HUDEP-2 (cell line): Measurements from ENCODE around the gene ZFYVE19.
A peak's percentile ranks its signal among the peaks of the same experiment; 100 is the strongest.

Experiments
- DNase-seq, 76 experiments: peaks; one replicate each; lab custom pipeline; 2025; ENCODE audit not compliant: unreplicated experiment in 76 of 76; lab: John Stamatoyannopoulos, UW

Gene ZFYVE19

GRCh38 chr15:40775007-40775406 lies 31.9 kb upstream of the ZFYVE19 start:
- DNase-seq = peak in 1 of 76 experiments; percentile 9

GRCh38 chr15:40775740-40776536 lies 31.0 kb upstream of the ZFYVE19 start:
- DNase-seq = peak in 1 of 76 experiments; percentile 15

DNA sequence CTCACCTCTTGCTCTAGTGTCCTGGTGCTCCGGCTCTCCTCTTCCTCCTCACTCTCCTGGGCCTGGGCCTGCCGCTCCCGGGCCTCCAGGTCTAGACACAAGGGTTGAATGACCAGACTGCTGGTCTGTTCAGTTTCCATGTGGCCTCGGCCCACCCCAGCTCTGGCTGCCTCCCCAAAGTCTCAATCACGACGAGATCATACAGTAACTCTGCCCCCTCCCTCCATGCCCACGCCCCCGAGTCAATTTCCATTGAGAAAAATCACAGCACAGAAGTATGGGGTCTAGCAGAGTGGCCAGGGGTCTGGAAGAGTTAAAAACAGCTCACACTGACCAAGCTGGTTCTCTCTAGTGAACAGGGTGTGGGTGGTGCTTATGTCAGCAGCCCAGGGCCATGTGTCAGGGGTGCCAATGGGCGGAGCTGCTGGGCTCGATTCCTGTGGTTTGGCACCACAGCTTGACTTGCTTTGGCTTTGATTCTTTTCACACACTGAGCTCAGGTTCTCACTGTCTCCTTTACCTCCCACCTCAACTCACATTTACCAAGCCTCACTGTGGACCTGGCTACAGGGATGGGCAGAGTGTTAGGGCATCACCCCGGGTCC lies 30.2 kb upstream of the ZFYVE19 start:
- peak in 68 of 76 experiments; percentile 13 to 78 (median 49) for DNase-seq

DNA sequence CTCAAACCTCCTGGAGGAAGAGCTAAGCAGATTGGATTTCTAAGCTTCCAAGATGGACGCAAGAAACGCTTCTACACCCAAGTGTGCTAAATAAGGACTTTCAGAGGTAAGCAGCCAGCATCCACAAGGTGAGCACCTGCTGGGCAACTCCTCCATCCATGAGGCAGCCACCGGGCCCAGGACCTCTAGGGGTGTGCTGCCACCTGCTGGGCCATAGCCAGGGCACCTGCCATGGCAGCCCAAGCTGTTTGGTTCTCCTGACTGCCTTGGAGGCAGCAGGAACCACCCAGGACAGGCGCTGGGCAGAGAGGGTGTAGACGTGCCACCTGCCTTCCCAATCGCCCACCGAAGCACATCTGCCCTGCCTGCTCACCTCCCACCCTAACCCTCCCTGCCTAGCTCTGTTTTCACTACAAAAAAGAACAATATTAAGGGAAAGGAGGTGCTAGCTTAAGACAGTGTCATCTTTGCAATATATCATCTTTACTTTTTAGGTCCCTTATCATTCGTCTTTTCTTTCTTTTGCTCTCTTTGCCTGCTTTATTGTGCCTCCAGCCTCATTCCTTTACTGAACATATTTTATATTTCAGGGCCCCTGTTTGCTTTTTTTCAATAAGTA lies 24.2 kb upstream of the ZFYVE19 start:
- DNase-seq = peak in 67 of 76 experiments; percentile 10 to 76 (median 56)

DNA sequence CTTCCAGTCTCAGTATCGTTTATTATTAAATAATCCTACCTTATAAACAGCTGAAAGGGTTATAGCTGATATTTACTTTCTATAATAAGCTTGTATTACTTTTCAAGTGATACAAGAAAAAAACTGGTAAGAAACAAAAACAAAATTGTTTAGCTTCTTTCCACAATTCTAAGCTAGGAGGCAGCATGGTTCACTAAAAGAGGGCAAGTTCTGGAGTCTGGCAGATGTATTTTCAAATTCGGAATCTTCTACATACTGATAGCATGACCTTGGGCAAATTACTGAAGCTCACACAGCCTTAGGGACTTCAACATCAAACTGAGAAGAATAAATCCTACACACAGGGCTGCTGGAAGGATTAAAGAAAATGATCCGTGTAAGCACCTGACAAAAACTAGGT lies 21.7 kb upstream of the ZFYVE19 start:
- no peak for DNase-seq

- DNase-seq = no peak
Measured at GRCh38 chr15:40785814-40786213, 21.1 kb upstream of the ZFYVE19 start.

DNA sequence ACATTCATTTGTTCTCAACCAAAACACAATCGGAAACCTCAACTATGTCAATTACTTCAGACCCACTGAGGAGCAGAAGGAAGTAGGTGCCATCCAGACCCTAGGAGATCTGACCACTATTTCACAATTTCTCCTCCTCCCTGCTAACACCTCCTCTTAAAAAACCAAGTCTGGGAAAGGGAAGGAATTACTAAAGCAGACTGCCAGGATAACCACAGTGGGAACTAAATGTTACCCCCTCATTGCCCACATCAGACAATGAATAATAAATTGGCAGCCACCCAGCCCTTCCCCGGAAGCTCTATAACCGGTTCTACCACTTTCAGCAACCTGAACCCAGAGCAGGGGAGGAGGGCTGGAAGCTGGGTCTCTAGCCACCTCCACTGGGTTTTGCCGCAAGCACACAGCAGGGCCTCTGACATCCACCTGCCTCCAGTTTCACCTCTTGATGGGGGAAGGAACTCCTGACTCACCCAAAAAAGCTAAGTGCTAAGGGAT lies 19.5 kb upstream of the ZFYVE19 start:
- DNase-seq = peak in 4 of 76 experiments; percentile 6 to 21 (median 14)

DNA sequence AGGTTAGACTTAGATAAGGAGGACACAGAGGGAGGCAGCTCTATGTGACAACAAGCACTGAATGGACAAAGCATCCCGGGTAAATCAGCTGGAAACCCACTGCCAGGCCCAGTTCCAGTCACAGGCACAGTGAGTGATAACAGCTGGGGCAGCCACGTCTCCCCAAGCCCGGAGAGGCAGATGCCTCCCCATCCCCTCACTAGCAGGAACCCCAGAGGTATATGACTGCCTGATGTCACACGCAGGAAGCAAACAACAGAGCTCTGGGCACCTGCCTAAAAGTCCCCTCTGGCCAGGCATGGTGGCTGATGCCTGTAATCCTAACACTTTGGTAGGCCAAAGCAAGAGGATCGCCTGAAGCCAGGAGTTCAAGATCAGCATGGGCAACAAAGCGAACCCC lies 18.9 kb upstream of the ZFYVE19 start:
- DNase-seq = peak in 3 of 76 experiments; percentile 4 to 21 (median 12)

DNA sequence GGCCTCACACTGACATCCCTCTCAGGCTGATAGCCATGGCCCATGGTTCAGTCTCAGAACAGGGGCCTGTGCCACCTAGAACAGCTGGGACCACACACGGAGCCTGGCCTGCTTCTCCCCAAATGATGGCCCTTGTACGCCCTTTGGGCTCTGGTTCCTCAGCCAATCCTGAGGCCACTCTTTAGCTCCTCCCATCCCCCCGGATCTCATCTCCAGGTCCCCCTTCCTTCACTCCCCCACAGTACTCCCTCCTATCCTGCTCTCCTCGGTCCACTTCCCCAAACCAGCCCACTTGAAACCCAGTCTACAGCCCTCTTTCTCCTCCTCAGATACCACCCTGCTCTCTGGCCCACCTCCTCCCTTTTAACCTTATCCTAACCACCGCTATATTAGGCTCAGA lies 17.8 kb upstream of the ZFYVE19 start:
- no peak for DNase-seq

GRCh38 chr15:40789999-40790398 lies 16.9 kb upstream of the ZFYVE19 start:
- DNase-seq = no peak

- DNase-seq = no peak
Measured at GRCh38 chr15:40790718-40791117, 16.2 kb upstream of the ZFYVE19 start.

DNA sequence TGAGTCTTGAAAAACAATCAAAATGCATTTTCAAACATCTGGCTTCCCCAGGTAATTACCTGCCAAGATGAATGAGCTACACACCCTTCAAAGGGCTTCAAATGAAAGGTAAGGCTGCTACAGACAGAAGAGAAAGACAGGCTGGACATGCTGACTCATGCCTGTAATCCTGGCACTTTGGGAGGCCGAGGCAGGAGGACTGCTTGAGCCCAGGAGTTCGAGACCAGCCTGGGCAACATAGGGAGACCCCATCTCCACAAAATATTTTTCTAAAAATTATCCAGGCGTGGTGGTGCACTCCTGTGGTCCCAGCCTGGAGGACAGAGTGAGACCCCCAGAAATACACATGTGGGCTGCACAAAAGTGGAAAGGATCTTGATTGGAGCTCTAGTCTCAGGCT lies 14.5 kb upstream of the ZFYVE19 start:
- DNase-seq = no peak

DNA sequence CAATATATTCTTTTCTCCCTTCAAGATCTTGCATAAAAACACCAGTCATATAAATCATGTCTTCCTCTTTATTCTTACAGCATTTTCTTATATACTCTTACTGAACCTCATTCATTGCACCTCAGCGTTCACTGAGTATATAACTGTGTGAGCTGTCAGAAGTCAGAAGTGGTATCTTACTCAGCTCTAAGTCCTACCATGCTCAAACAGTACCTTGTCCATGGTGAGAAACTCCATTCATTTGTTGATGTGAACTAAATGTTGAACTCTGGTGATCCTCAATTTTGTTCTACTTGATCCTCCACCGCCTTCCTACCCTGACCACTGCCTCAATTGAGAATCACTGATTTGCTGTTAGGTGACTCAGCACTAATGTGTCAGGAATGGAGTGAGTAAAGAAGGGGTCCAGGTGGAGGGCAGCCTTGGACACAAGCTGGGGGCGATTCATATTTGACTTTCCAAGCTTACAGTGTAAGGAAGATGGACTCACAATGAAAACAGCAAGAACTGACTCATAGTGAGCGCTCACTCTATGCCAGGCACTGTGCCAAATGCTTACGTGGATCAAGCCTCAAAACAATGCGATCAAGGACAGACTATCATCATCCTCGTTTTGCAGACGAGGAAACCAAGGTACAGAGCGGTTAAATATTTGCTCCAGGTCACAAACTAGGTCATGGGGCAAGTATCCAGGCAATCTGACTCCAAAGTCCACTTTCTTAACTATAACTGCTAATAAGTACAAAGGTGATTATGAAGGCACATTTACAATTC lies 13.5 kb upstream of the ZFYVE19 start:
- peak in 62 of 76 experiments; percentile 11 to 69 (median 39) for DNase-seq

DNA sequence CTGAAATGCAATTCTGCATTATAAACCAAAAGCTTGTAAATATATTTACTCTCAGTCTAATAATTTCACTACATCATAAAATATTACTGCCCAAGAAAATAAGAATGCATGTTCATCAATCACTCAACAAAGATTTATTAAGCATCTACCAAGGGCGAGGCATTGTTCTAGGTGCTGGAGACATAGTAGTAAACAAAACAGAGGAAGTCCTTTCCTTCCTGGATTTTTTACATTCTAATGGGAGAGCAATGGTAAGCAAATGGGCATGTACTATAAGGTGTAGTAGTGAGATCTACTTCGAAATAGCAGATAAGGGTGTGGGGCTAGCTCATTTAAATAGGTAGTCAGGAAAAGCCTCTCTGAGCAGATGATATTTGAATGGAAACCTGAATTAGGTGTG lies 10.8 kb upstream of the ZFYVE19 start:
- no peak for DNase-seq

- DNase-seq = no peak
Measured at GRCh38 chr15:40796512-40796911, 10.4 kb upstream of the ZFYVE19 start.

DNA sequence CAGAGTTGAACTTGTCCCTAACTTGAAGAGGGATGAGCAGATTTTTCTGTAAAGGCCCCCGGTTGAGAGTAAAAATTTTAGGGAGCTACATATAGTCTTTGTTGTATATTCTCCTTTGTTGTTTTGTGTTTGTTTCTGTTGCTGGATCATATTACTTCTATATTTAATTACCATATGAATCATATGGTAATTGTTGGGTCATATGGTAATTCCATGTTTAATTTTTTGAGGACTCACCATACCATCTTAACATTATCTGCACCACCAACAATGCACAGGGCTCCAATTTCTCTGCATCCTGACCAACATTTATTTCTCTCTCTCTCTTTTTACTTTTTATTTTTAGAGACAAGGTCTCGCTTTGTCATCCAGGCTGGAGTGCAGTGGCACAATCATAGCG lies 7.4 kb upstream of the ZFYVE19 start:
- no peak for DNase-seq

DNA sequence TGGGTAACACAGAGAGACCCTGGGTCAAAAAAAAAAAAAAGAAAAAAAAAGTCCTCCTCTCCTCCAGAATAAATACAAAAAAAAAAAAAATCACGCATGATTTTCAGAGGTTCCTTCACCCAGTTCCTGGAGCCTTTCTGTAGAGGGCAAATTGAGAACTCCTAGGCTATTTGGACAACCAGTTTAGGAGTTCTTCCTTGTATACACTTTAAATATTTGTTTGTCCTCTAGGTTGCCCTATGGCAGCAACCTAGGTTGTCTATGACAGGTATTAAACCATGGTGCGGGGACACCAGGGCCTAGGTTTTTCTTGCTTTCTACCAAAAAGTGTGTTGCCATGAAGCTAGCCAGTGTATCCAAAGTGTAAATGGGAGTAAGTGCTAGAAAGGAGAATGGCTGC lies 3.8 kb upstream of the ZFYVE19 start:
- no peak for DNase-seq

DNA sequence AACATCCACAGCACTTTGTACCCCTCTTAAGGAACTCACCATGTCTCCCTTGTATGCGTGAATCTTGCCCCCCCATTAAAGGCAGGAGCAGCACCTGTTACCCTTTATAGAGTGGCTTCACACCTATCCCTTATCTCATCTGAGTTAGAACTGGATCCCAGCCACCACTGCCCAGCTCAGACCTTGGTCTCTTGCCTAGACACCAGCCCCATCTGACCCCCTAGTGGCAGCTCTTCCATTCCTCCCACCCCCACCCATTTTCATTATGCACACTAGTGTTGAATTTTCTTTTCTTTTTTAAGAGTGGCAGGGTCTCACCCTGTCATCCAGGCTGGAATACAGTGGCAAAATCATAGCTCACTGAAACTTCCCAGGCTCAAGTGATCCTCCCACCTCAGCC lies 3.2 kb upstream of the ZFYVE19 start:
- no peak for DNase-seq

- DNase-seq = peak in 1 of 76 experiments; percentile 38
Measured at GRCh38 chr15:40806672-40807027, 239 bp upstream of the ZFYVE19 start.

GRCh38 chr15:40807888-40808461 lies 1.1 kb downstream of the ZFYVE19 start:
- DNase-seq = no peak
